Panc1 (cell line): ENCODE results near the gene USP14. TPM values are rescaled to one million over a fixed set of nuclear protein-coding genes. Genes with fewer than 3 reads are reported as not detected.

ENCODE experiments used
- ATAC-seq: fragments of 200-7000 bp; cut with Tn5 transposase; 2 replicates; pipeline ENCODE4 v1.9.1; 2020; ENCODE audit warnings: mild to moderate bottlenecking, moderate library complexity
- BruUV-seq: library from RNA; stranded (reverse); fragments of 400-500 nt; replicated peaks from 2 replicates; lab custom pipeline; 2021; lab: Mats Ljungman, UMichigan
- CTCF ChIA-PET: fragments of 300-600 bp; sonication (Branson Sonifier 250); formaldehyde crosslinking; loops from one replicate; lab custom pipeline; 2022; ENCODE audit warnings: antibody characterized with exemption; lab: Charles Lee
- POLR2A ChIA-PET: fragments of 300-600 bp; sonication (Branson Sonifier 250); formaldehyde crosslinking; loops from one replicate; lab custom pipeline; 2022; ENCODE audit warnings: antibody characterized with exemption; lab: Charles Lee
- DNase-seq: peaks from one replicate; pipeline ENCODE4 v3.0.0-alpha.2; 2010; ENCODE audit warnings: low read depth, low spot score
- H3K27ac ChIP-seq: 2 replicates; pipeline ENCODE4 v1.5.1; 2011; ENCODE audit warnings: mild to moderate bottlenecking, low read length, inconsistent platforms
- H3K27me3 ChIP-seq: fragments of 200-500 bp; sonication (Bioruptor generic); 2 replicates; pipeline ENCODE4 v1.6.0; 2014; ENCODE audit warnings: low read length, inconsistent platforms; ENCODE audit not compliant: control insufficient read depth, insufficient read depth
- H3K36me3 ChIP-seq: fragments of 200-500 bp; sonication (Bioruptor generic); 2 replicates; pipeline ENCODE4 v1.5.1; 2014; ENCODE audit warnings: inconsistent platforms, mild to moderate bottlenecking, low read length, moderate library complexity; ENCODE audit not compliant: control insufficient read depth, insufficient read depth
- H3K4me1 ChIP-seq: 2 replicates; pipeline ENCODE4 v1.5.1; 2011; ENCODE audit warnings: inconsistent platforms, mild to moderate bottlenecking, low read length, moderate library complexity; ENCODE audit not compliant: control insufficient read depth, insufficient read depth
- H3K4me3 ChIP-seq, 2 experiments: 2 replicates each; pipeline ENCODE4 v1.5.1; 2011 to 2012; ENCODE audit warnings: low read depth in 2 of 2, low read length in 2 of 2, mild to moderate bottlenecking in 2 of 2, inconsistent platforms in 1 of 2, moderate library complexity in 1 of 2
- H3K9me3 ChIP-seq: fragments of 200-500 bp; sonication (Bioruptor generic); 2 replicates; pipeline ENCODE4 v1.5.1; 2014; ENCODE audit warnings: low read depth, mild to moderate bottlenecking, inconsistent platforms, low read length, moderate library complexity; ENCODE audit not compliant: control insufficient read depth, insufficient read depth
- POLR2AphosphoS5 ChIP-seq: IDR thresholded peaks from 2 replicates; pipeline ENCODE4 v1.6.1; 2012; ENCODE audit warnings: mild to moderate bottlenecking, low read depth, low read length, moderate library complexity
- SIN3A ChIP-seq: IDR thresholded peaks from 2 replicates; pipeline ENCODE4 v1.6.1; 2012; ENCODE audit warnings: low read depth, mild to moderate bottlenecking, low read length, moderate library complexity, borderline replicate concordance; ENCODE audit not compliant: insufficient read depth
- TCF7L2 ChIP-seq: IDR thresholded peaks from 2 replicates; pipeline ENCODE4 v1.6.1; 2011; ENCODE audit warnings: mild to moderate bottlenecking, low read depth, low read length, inconsistent platforms
- in situ Hi-C: cut with HindIII; loops from 2 replicates; pipeline ENCODE4 v1.10.0; 2016; ENCODE audit warnings: low sequenced_read_pairs, low pct_unique_long_range_greater_than_20kb
- intact Hi-C: fragments of 100-400 bp; cut with micrococcal nuclease; formaldehyde crosslinking; loops from one replicate; pipeline ENCODE4 v1.10.0; 2022; ENCODE audit not compliant: unreplicated experiment
- total RNA-seq: library from RNA; stranded (reverse); gene quantifications from one replicate; pipeline ENCODE4 v1.2.1, GENCODE V29; 2021; ENCODE audit not compliant: unreplicated experiment
- TF ChIP-seq, protein P1 (sequence below): fragments of 450-650 bp; IDR thresholded peaks from 2 replicates; pipeline ENCODE4 v1.5.1; 2017; ENCODE audit warnings: mild to moderate bottlenecking
- TF ChIP-seq, protein P2 (sequence below), 2 experiments: IDR thresholded peaks; 2 replicates each; pipeline ENCODE4 v1.6.1; 2011 to 2012; ENCODE audit warnings: low read depth in 2 of 2, control low read depth in 1 of 2, low read length in 1 of 2, mild to moderate bottlenecking in 1 of 2, moderate library complexity in 1 of 2; ENCODE audit not compliant: insufficient read depth in 1 of 2

The USP14 gene
- total RNA-seq, 1 experiment from 2014 or later: 75.0 TPM

DNA sequence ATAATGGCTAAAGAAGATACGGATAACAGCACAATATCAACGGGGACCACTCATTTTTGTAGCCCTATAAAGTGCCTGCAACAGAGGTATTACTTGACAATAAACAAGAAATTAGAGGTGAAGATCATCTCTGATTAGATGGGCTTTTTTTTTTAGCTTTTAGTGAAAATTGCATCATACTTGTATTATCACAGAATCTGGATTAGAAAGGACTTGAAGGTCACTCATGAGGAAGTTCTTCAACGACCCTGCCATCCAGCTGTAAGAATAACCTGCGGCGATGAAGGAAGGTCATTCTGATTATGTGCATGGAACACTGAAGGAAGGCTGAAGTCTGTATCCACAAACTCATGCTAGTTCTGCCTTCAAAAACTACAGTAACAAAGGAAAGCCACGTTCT, 69.0 kb downstream of the USP14 start:
- no peak for TF ChIP-seq TCF7L2
- TF ChIP-seq, protein P1, sequence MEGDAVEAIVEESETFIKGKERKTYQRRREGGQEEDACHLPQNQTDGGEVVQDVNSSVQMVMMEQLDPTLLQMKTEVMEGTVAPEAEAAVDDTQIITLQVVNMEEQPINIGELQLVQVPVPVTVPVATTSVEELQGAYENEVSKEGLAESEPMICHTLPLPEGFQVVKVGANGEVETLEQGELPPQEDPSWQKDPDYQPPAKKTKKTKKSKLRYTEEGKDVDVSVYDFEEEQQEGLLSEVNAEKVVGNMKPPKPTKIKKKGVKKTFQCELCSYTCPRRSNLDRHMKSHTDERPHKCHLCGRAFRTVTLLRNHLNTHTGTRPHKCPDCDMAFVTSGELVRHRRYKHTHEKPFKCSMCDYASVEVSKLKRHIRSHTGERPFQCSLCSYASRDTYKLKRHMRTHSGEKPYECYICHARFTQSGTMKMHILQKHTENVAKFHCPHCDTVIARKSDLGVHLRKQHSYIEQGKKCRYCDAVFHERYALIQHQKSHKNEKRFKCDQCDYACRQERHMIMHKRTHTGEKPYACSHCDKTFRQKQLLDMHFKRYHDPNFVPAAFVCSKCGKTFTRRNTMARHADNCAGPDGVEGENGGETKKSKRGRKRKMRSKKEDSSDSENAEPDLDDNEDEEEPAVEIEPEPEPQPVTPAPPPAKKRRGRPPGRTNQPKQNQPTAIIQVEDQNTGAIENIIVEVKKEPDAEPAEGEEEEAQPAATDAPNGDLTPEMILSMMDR: no peak
- no peak for TF ChIP-seq SIN3A
- no peak for TF ChIP-seq POLR2AphosphoS5
- TF ChIP-seq, protein P2, sequence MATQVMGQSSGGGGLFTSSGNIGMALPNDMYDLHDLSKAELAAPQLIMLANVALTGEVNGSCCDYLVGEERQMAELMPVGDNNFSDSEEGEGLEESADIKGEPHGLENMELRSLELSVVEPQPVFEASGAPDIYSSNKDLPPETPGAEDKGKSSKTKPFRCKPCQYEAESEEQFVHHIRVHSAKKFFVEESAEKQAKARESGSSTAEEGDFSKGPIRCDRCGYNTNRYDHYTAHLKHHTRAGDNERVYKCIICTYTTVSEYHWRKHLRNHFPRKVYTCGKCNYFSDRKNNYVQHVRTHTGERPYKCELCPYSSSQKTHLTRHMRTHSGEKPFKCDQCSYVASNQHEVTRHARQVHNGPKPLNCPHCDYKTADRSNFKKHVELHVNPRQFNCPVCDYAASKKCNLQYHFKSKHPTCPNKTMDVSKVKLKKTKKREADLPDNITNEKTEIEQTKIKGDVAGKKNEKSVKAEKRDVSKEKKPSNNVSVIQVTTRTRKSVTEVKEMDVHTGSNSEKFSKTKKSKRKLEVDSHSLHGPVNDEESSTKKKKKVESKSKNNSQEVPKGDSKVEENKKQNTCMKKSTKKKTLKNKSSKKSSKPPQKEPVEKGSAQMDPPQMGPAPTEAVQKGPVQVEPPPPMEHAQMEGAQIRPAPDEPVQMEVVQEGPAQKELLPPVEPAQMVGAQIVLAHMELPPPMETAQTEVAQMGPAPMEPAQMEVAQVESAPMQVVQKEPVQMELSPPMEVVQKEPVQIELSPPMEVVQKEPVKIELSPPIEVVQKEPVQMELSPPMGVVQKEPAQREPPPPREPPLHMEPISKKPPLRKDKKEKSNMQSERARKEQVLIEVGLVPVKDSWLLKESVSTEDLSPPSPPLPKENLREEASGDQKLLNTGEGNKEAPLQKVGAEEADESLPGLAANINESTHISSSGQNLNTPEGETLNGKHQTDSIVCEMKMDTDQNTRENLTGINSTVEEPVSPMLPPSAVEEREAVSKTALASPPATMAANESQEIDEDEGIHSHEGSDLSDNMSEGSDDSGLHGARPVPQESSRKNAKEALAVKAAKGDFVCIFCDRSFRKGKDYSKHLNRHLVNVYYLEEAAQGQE (IDR thresholded peaks at IDR 0.05; ENCODE audit: insufficient read depth in 1 of 2, low read depth in 2 of 2, low read length in 1 of 2): no peak
- in situ Hi-C loops (no loop called here), intact Hi-C loops (no loop called here)
- Histone ChIP-seq H3K27ac (no peak overlapping the region), H3K4me3 (no peak overlapping the region), H3K36me3 (peaks cover 14% of the 10 kb centered on the region), H3K27me3 (no peaks in the 10 kb centered on the region), H3K4me1 (no peaks in the 10 kb centered on the region), H3K9me3 (no peaks in the 10 kb centered on the region)
- ChIA-PET CTCF (no interaction called here), POLR2A (no interaction called here)
- DNase-seq: no peak
- no peak for ATAC-seq
- BruUV-seq: no TSS peak

DNA sequence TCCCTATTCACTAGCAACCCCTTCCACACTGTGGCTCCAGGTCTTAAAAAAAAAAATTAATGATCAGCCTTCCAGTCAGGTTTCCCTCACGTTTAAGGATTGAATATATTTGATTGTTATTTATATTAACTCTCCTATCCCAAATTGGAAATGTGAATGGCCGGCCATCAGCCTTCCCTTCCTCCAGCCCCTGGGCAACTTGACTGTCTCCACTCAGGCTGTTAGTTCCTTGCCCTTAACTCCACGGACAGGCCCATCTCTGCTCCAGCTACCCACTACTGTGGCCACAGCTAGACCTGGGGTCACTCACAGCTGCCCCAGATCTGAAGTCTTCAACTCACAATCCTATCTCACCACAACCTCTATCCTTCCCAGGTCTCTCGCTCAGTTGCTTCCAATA, 69.5 kb downstream of the USP14 start:
- H3K27me3 ChIP-seq: no peaks in the 10 kb centered on the region
- H3K27ac ChIP-seq: no peak overlapping the region
- H3K36me3 ChIP-seq: peaks cover 12% of the 10 kb centered on the region
- H3K4me3 ChIP-seq: no peak overlapping the region
- H3K9me3 ChIP-seq: no peaks in the 10 kb centered on the region
- in situ Hi-C loops (no loop called here), intact Hi-C loops (no loop called here)
- DNase-seq: no peak
- TF ChIP-seq, protein P1: no peak
- TF ChIP-seq SIN3A: no peak
- TF ChIP-seq TCF7L2: no peak
- TF ChIP-seq, protein P2 (IDR thresholded peaks at IDR 0.05; ENCODE audit: insufficient read depth in 1 of 2, low read depth in 2 of 2, low read length in 1 of 2): no peak
- no peak for TF ChIP-seq POLR2AphosphoS5
- CTCF ChIA-PET: no interaction called here
- no peaks in the 10 kb centered on the region for H3K4me1 ChIP-seq
- ATAC-seq: no peak
- no TSS peak for BruUV-seq
- POLR2A ChIA-PET: no interaction called here
